HEK293 (cell line): ENCODE results near the gene SPAST.

Experiments used
- PBX3 ChIP-seq: sonication (generic); formaldehyde crosslinking; IDR thresholded peaks from 2 replicates; pipeline ENCODE4 v1.8.1; 2022; ENCODE audit warnings: mild to moderate bottlenecking, moderate library complexity, missing genetic modification reagents
- RBAK ChIP-seq: fragments of 450-650 bp; formaldehyde crosslinking; IDR thresholded peaks from 2 replicates; pipeline ENCODE4 v1.5.1; 2016; ENCODE audit warnings: missing biosample characterization, missing genetic modification characterization
- ZBTB48 ChIP-seq: fragments of 450-650 bp; formaldehyde crosslinking; IDR thresholded peaks from 2 replicates; pipeline ENCODE4 v1.5.1; 2016; ENCODE audit warnings: missing biosample characterization, missing genetic modification characterization
- ZNF10 ChIP-seq: fragments of 450-650 bp; formaldehyde crosslinking; IDR thresholded peaks from 2 replicates; pipeline ENCODE4 v1.5.1; 2017; ENCODE audit warnings: missing biosample characterization, missing genetic modification characterization
- ZNF169 ChIP-seq: fragments of 450-650 bp; formaldehyde crosslinking; IDR thresholded peaks from 2 replicates; pipeline ENCODE4 v1.5.1; 2016; ENCODE audit warnings: missing biosample characterization, missing genetic modification characterization
- ZNF174 ChIP-seq: fragments of 450-650 bp; formaldehyde crosslinking; IDR thresholded peaks from 2 replicates; pipeline ENCODE4 v1.5.0; 2017; ENCODE audit warnings: missing biosample characterization, mild to moderate bottlenecking, missing genetic modification characterization
- ZNF175 ChIP-seq: fragments of 450-650 bp; formaldehyde crosslinking; IDR thresholded peaks from 2 replicates; pipeline ENCODE4 v1.5.1; 2016; ENCODE audit warnings: missing biosample characterization, missing genetic modification characterization
- ZNF398 ChIP-seq: fragments of 450-650 bp; formaldehyde crosslinking; IDR thresholded peaks from 2 replicates; pipeline ENCODE4 v1.5.1; 2017; ENCODE audit warnings: missing biosample characterization, missing genetic modification characterization
- ZNF624 ChIP-seq: fragments of 450-650 bp; formaldehyde crosslinking; IDR thresholded peaks from 2 replicates; pipeline ENCODE4 v1.5.1; 2017; ENCODE audit warnings: missing biosample characterization, missing genetic modification characterization
- ZNF768 ChIP-seq: fragments of 450-650 bp; formaldehyde crosslinking; IDR thresholded peaks from 2 replicates; pipeline ENCODE4 v1.5.1; 2018; ENCODE audit warnings: missing biosample characterization, mild to moderate bottlenecking, missing genetic modification characterization
- ZSCAN5A ChIP-seq: fragments of 450-650 bp; formaldehyde crosslinking; IDR thresholded peaks from 2 replicates; pipeline ENCODE4 v1.5.1; 2016; ENCODE audit warnings: missing biosample characterization, missing genetic modification characterization
- TF ChIP-seq, protein P1 (sequence below): fragments of 450-650 bp; formaldehyde crosslinking; IDR thresholded peaks from 2 replicates; pipeline ENCODE4 v1.5.1; 2016; ENCODE audit warnings: missing biosample characterization, missing genetic modification characterization
- TF ChIP-seq, protein P2 (sequence below): fragments of 450-650 bp; formaldehyde crosslinking; IDR thresholded peaks from 2 replicates; pipeline ENCODE4 v1.5.1; 2016; ENCODE audit warnings: missing biosample characterization, missing genetic modification characterization

DNA sequence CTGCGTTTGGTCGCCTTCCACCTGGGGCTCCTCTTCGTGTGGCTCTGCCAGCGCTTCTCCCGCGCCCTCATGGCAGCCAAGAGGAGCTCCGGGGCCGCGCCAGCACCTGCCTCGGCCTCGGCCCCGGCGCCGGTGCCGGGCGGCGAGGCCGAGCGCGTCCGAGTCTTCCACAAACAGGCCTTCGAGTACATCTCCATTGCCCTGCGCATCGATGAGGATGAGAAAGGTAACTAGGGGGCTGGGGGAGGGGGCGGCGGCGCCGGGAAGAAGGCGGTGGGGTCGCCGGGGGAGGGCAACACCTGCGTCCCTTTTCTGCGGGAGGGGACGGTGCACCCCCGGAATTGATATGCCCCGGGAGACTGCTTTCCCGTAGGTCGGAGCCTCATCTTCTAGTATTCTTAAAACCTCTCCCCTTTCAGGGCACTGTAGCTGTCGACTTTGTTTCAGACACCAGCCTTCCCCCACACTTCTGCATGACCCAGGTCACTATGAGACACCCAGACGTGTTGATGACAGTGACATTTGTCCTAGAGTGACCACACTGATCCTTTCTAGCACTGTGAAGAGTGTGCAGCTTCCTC is 755 bp downstream of the SPAST start:
- no peak for TF ChIP-seq ZNF169 (tag by site-specific recombination)
- TF ChIP-seq, protein P1, sequence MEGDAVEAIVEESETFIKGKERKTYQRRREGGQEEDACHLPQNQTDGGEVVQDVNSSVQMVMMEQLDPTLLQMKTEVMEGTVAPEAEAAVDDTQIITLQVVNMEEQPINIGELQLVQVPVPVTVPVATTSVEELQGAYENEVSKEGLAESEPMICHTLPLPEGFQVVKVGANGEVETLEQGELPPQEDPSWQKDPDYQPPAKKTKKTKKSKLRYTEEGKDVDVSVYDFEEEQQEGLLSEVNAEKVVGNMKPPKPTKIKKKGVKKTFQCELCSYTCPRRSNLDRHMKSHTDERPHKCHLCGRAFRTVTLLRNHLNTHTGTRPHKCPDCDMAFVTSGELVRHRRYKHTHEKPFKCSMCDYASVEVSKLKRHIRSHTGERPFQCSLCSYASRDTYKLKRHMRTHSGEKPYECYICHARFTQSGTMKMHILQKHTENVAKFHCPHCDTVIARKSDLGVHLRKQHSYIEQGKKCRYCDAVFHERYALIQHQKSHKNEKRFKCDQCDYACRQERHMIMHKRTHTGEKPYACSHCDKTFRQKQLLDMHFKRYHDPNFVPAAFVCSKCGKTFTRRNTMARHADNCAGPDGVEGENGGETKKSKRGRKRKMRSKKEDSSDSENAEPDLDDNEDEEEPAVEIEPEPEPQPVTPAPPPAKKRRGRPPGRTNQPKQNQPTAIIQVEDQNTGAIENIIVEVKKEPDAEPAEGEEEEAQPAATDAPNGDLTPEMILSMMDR = no peak
- TF ChIP-seq RBAK (tag by site-specific recombination) = no peak
- no peak for TF ChIP-seq ZNF174 (tag by site-specific recombination)
- no peak for TF ChIP-seq ZNF768 (tag by site-specific recombination)
- TF ChIP-seq ZNF624 = no peak
- no peak for TF ChIP-seq ZBTB48
- no peak for TF ChIP-seq PBX3 (CRISPR knock-in tag)
- TF ChIP-seq ZSCAN5A (tag by site-specific recombination) = no peak
- TF ChIP-seq ZNF175 (tag by site-specific recombination) = no peak
- TF ChIP-seq, protein P2, sequence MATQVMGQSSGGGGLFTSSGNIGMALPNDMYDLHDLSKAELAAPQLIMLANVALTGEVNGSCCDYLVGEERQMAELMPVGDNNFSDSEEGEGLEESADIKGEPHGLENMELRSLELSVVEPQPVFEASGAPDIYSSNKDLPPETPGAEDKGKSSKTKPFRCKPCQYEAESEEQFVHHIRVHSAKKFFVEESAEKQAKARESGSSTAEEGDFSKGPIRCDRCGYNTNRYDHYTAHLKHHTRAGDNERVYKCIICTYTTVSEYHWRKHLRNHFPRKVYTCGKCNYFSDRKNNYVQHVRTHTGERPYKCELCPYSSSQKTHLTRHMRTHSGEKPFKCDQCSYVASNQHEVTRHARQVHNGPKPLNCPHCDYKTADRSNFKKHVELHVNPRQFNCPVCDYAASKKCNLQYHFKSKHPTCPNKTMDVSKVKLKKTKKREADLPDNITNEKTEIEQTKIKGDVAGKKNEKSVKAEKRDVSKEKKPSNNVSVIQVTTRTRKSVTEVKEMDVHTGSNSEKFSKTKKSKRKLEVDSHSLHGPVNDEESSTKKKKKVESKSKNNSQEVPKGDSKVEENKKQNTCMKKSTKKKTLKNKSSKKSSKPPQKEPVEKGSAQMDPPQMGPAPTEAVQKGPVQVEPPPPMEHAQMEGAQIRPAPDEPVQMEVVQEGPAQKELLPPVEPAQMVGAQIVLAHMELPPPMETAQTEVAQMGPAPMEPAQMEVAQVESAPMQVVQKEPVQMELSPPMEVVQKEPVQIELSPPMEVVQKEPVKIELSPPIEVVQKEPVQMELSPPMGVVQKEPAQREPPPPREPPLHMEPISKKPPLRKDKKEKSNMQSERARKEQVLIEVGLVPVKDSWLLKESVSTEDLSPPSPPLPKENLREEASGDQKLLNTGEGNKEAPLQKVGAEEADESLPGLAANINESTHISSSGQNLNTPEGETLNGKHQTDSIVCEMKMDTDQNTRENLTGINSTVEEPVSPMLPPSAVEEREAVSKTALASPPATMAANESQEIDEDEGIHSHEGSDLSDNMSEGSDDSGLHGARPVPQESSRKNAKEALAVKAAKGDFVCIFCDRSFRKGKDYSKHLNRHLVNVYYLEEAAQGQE (tag by site-specific recombination) = no peak
- TF ChIP-seq ZNF398 (tag by site-specific recombination) = no peak
- TF ChIP-seq ZNF10 (tag by site-specific recombination) = no peak
